ENCODE measurements around the gene SLC38A5.

The SLC38A5 gene

GRCh38 chrX:48490661-48491060 is 20.6 kb upstream of the SLC38A5 start:
- no peak for DNase-seq

GRCh38 chrX:48489892-48490291 is 19.8 kb upstream of the SLC38A5 start:
- peak in 1 of 2 experiments; percentile 17 for DNase-seq

- no peak for DNase-seq
Measured at GRCh38 chrX:48489296-48489695, 19.2 kb upstream of the SLC38A5 start.

DNA sequence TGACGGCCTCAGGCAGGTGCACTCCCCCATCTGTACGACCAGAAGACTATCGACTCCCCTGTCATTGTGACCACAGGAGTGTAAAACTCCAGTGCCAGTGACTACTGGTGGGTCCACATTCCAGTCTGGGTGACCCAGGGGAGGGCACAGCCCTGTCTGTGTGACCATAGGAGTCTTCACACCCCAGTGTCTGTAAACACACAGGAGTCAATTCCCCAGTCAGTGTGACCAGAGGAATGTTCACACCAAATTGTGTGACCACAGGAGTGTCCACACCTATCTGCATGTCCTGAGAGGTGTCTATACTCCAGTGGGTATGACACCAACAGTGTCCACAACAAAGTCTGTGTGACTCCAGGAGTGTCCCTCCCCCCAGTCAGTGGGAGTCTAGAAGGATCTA is 18.0 kb upstream of the SLC38A5 start:
- no peak for DNase-seq

- DNase-seq, result no peak
Measured at GRCh38 chrX:48487362-48487798, 17.3 kb upstream of the SLC38A5 start.

GRCh38 chrX:48482526-48482925 is 12.5 kb upstream of the SLC38A5 start:
- no peak for DNase-seq

- DNase-seq, result no peak
Measured at GRCh38 chrX:48480583-48480982, 10.5 kb upstream of the SLC38A5 start.

GRCh38 chrX:48480142-48480541 is 10.1 kb upstream of the SLC38A5 start:
- no peak for DNase-seq

DNA sequence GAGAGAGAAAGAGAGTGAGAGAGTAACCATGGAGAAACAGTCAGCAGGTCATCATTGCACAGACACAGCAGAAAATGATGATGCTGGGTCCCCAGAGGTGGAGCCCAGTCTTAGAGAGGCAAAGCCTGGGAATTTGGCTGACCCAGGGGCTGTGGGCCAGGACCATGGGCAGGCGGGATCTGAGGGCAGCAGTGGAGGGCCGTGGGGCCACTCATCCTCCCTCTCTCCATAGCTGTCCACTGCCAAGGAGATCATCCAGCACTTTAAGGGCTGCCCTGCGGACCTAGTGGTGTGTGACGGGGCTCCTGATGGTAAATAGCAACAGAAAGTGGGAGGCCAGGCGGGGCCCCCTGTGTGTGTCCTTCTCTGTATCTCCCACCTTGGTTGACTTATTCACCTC is 8.7 kb upstream of the SLC38A5 start:
- DNase-seq, result no peak

DNA sequence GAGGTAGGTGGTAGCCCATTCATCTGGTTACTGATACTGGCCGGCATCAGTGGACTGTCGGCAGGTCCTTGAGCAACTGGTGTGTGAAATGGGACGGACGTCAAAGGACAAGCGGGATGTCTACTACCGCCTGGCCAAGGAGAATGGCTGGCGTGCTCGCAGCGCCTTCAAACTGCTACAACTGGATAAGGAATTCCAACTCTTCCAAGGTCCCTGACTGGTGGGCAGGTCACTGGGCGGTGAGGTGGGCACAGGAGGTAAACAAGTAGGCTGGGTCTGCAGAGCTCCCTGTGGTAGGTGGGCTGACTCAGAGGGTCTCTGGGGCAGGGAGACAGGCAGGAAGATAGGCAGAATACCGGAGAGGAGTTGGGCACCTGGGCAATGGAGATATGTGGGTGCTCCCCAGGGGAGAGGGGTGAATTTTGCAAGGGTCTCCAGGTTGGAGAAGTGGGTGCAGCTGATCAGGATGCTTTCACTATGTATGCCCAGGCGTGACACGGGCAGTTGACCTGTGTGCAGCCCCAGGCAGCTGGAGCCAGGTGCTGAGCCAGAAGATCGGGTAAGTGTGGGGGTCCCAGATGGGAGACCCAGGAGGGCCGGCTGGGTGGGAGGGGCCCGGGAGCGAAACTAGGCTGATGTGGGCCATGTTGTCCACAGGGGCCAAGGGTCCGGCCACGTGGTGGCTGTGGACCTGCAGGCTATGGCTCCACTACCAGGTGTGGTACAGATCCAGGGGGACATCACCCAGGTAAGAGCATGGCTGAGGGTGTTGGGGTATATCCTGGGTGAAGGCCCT is 8.1 kb upstream of the SLC38A5 start:
- DNase-seq, result no peak

DNA sequence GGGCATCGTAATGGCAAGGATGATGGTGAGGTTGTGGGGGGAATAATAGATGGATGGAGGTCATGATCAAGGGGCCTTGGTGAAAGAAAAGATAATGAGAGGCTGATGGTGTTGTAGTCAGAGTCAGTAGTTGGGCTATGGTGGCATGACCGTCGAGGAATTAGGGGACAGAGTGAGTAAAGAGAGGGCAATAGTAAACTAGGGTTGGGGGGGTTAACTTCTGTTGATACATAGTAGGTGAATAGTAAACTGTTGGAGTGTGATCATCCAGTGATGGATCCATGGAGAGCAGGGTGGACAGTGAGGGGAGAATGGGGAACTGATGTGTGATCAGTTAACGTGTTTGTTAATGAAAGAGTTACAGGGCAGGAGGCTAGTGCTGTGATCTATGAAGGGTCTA is 6.9 kb upstream of the SLC38A5 start:
- DNase-seq, result no peak

- DNase-seq, result peak; percentile 92 to 96
Measured at GRCh38 chrX:48475774-48476577, 5.9 kb upstream of the SLC38A5 start, which contains the start of gene FTSJ1. Gene FTSJ1 (plus strand): TSS chrX:48476199. CDS start chrX:48478048, 1,849 bp downstream.

GRCh38 chrX:48475296-48475695 is 5.2 kb upstream of the SLC38A5 start:
- DNase-seq, result peak in 1 of 2 experiments; percentile 39

DNA sequence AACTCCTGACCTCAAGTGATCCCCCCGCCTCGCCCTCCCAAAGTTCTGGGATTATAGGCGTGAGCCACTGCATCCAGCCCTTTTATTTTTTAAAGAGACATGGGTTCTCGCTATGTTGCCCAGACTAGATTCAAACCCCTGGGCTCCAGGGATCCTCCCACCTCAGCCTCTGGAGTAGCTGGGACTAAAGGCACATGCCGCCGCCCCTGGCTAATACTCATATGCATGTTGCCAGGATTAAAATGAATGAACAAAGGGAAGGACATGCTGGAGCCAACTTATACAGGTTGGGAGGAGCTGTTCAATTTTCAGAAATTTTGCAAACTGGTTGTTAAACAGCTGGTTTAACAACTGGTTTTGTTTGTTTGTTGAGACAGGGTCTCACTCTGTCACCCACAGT is 4.5 kb upstream of the SLC38A5 start:
- DNase-seq, result no peak

GRCh38 chrX:48474127-48474526 is 4.1 kb upstream of the SLC38A5 start:
- DNase-seq, result peak in 1 of 2 experiments; percentile 29

GRCh38 chrX:48473704-48473990 is 3.6 kb upstream of the SLC38A5 start:
- no peak for DNase-seq

GRCh38 chrX:48472851-48473703 is 3.0 kb upstream of the SLC38A5 start:
- peak; percentile 82 to 94 for DNase-seq

- peak; percentile 92 to 93 for DNase-seq
Measured at GRCh38 chrX:48472225-48472624, 2.2 kb upstream of the SLC38A5 start.

DNA sequence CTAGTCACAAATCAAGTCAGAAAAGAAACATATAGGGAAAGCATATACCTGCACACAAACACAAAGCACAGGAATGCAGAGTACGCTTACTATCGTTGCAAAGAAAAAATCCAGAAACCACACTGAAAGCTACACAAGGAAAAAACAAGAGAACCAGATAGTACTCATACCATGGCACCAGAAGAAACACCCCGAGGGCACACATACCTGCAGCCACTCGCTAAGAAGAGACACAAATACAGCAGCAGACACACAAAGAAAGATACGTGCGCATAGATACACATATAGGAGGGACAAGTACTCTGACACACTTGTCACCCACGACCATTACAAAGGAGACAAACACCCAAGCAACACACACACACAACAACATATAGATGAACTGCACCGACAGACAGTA is 1.4 kb upstream of the SLC38A5 start:
- no peak for DNase-seq

- DNase-seq, result no peak
Measured at GRCh38 chrX:48470833-48471118, 716 bp upstream of the SLC38A5 start.

GRCh38 chrX:48468693-48469691 is 1.1 kb downstream of the SLC38A5 start:
- peak; percentile 45 to 77 for DNase-seq

GRCh38 chrX:48468247-48468671 is 1.8 kb downstream of the SLC38A5 start:
- peak; percentile 76 to 83 for DNase-seq

All from NCI-H524 (cell line).